ENCODE results near the gene EPS15.

The EPS15 gene

DNA sequence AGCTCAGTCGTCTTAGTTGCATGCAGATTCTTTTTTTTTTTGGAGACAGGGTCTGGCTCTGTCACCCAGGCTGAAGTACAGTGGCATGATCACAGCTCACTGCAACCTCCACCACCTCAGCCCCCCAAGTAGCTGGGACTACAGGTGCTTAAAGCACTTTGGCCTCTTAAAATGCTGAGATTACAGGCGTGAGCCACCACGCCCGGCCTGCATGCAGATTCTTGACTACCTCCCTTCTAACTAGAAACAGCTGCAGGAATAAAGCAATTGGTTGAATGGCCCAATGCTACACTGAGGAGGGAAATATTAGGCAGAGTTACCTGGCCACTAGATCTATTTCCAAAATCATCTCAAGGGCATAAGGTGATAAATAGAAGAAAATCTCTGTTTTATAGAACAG is 159.2 kb downstream of the EPS15 start:
- H3K27ac ChIP-seq (ENCODE audit: low read length) = no peak overlapping the region
- no peak overlapping the region for H3K4me3 ChIP-seq (ENCODE audit: low read depth in 1 of 2, low read length in 2 of 2)
- H3K36me3 ChIP-seq (ENCODE audit: control insufficient read depth in 1 of 2, insufficient read depth in 2 of 2, low read length in 2 of 2) = peaks cover 0 to 46% of the 10 kb centered on the region in 2 donors
- no peaks in the 10 kb centered on the region for H3K4me1 ChIP-seq (ENCODE audit: control insufficient read depth in 1 of 2, insufficient read depth in 2 of 2, low read length in 2 of 2)
- no peaks in the 10 kb centered on the region for H3K27me3 ChIP-seq (ENCODE audit: low read depth, low read length)
- no peaks in the 10 kb centered on the region for H3K9me3 ChIP-seq (ENCODE audit: control insufficient read depth in 1 of 2, low read length in 2 of 2)

DNA sequence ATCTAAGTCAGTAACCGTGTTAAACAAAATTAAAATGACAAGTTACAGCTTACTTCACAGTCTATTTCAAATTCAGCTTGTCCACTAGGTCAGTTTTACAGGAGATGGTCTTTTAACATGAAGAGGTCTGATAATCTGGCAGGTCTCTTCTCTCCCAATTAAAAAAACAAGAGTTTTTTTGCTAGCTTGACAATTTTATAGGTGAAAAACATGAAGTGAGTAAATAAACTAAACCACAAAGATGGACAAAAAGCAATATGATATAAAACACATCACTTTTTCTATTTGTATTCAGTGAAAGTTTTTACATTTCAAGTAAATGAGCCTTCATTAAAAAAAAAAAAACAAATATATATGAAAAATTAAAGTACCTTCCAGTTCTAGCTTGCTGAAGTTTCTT is 163.7 kb downstream of the EPS15 start:
- H3K27ac ChIP-seq (ENCODE audit: low read length) = no peak overlapping the region
- no peaks in the 10 kb centered on the region for H3K9me3 ChIP-seq (ENCODE audit: control insufficient read depth in 1 of 2, low read length in 2 of 2)
- H3K27me3 ChIP-seq (ENCODE audit: low read depth, low read length) = no peaks in the 10 kb centered on the region
- no peak overlapping the region for H3K4me3 ChIP-seq (ENCODE audit: low read depth in 1 of 2, low read length in 2 of 2)
- H3K4me1 ChIP-seq (ENCODE audit: control insufficient read depth in 1 of 2, insufficient read depth in 2 of 2, low read length in 2 of 2) = no peaks in the 10 kb centered on the region
- peaks cover 0 to 27% of the 10 kb centered on the region in 2 donors for H3K36me3 ChIP-seq (ENCODE audit: control insufficient read depth in 1 of 2, insufficient read depth in 2 of 2, low read length in 2 of 2)

DNA sequence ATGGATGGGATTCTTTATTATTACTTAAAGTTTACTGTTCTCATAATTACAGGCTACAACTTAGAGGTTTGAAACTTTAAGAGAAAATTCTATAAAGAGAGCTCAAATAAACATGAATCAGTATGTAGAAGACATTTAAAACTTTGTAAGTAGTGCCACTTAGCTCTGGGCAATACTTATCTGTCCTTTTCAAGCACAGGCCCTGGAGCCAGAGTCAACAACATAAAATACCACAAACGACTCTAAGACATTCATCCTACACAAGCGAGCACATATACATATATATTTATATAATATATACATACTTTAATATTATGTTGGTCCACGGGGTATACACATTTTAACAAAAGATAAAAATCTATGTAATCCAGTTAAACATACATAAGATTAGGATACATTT is 164.7 kb downstream of the EPS15 start:
- H3K4me3 ChIP-seq (ENCODE audit: low read depth in 1 of 2, low read length in 2 of 2) = no peak overlapping the region
- H3K36me3 ChIP-seq (ENCODE audit: control insufficient read depth in 1 of 2, insufficient read depth in 2 of 2, low read length in 2 of 2) = peaks cover 0 to 25% of the 10 kb centered on the region in 2 donors

DNA sequence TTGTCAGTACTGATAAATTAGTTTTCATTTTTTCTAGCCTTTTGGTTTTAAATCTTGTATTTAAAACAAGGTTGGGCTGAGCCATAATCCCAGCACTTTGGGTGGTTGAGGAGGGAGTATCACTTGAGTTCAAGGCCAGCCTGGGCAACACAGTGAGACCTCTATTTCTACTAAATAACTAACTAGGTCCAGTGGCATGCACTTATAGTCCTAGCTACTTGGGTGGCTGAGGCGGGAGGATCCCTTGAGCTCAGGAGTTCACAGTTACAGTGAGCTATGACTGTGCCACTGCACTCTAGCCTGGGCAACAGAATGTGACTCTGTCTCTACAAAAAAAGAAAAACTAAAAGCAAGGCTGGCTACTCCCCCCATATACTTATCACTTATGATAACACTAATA is 167.2 kb downstream of the EPS15 start:
- no peak overlapping the region for H3K4me3 ChIP-seq (ENCODE audit: low read depth in 1 of 2, low read length in 2 of 2)
- H3K36me3 ChIP-seq (ENCODE audit: control insufficient read depth in 1 of 2, insufficient read depth in 2 of 2, low read length in 2 of 2) = peaks cover 0 to 15% of the 10 kb centered on the region in 2 donors
- no peaks in the 10 kb centered on the region for H3K27me3 ChIP-seq (ENCODE audit: low read depth, low read length)
- H3K27ac ChIP-seq (ENCODE audit: low read length) = no peak overlapping the region
- no peaks in the 10 kb centered on the region for H3K4me1 ChIP-seq (ENCODE audit: control insufficient read depth in 1 of 2, insufficient read depth in 2 of 2, low read length in 2 of 2)
- no peaks in the 10 kb centered on the region for H3K9me3 ChIP-seq (ENCODE audit: control insufficient read depth in 1 of 2, low read length in 2 of 2)

More for the DNA sequence above, 164.7 kb downstream of the EPS15 start:
- Histone ChIP-seq H3K27me3 (ENCODE audit: low read depth, low read length) (no peaks in the 10 kb centered on the region), H3K4me1 (ENCODE audit: control insufficient read depth in 1 of 2, insufficient read depth in 2 of 2, low read length in 2 of 2) (no peaks in the 10 kb centered on the region), H3K27ac (ENCODE audit: low read length) (no peak overlapping the region), H3K9me3 (ENCODE audit: control insufficient read depth in 1 of 2, low read length in 2 of 2) (no peaks in the 10 kb centered on the region)

DNA sequence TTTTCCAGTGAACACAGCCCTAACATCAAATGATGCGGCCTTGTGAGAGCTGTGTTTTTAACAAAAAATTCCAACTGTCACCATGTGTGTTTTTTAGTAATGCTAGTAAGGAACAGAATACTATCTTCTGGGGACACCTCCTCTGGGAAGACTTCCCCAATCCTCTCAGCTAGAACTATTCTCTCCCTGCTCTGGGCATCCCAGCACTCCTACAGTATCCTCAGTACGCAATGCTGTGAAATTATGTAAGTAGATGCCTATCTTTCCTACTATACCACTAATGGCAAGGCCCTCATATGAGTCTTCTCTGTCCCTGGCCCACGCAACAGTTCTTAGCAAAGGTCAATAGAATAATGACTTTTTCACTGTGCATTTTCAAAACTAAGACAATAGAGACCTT is 169.2 kb downstream of the EPS15 start:
- Histone ChIP-seq H3K9me3 (ENCODE audit: control insufficient read depth in 1 of 2, low read length in 2 of 2) (no peaks in the 10 kb centered on the region), H3K27me3 (ENCODE audit: low read depth, low read length) (no peaks in the 10 kb centered on the region), H3K36me3 (ENCODE audit: control insufficient read depth in 1 of 2, insufficient read depth in 2 of 2, low read length in 2 of 2) (no peaks in the 10 kb centered on the region), H3K4me3 (ENCODE audit: low read depth in 1 of 2, low read length in 2 of 2) (no peak overlapping the region), H3K27ac (ENCODE audit: low read length) (no peak overlapping the region), H3K4me1 (ENCODE audit: control insufficient read depth in 1 of 2, insufficient read depth in 2 of 2, low read length in 2 of 2) (peaks cover 0 to 5% of the 10 kb centered on the region in 2 donors)

DNA sequence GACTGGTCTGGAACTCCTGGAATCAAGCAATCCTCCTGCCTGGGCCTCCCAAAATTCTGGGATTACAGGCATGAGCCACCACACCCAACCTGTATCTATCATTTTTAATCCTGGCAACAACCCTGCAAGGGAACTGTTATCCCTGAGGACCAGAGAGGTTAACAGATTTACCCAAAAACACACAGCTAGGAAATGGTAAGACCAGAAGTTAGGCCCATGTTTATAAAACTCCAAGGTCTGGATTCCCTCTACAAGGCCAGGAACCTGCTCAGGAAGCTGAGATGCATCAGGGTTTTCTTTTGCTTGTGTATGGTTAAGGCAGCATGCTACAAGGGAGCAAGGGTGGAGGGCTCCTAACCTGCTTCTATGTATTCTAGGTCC is 170.9 kb downstream of the EPS15 start:
- peaks cover 0 to 5% of the 10 kb centered on the region in 2 donors for H3K4me1 ChIP-seq (ENCODE audit: control insufficient read depth in 1 of 2, insufficient read depth in 2 of 2, low read length in 2 of 2)
- H3K36me3 ChIP-seq (ENCODE audit: control insufficient read depth in 1 of 2, insufficient read depth in 2 of 2, low read length in 2 of 2) = no peaks in the 10 kb centered on the region
- H3K9me3 ChIP-seq (ENCODE audit: control insufficient read depth in 1 of 2, low read length in 2 of 2) = no peaks in the 10 kb centered on the region
- peaks cover 11% of the 10 kb centered on the region for H3K27me3 ChIP-seq (ENCODE audit: low read depth, low read length)
- H3K4me3 ChIP-seq (ENCODE audit: low read depth in 1 of 2, low read length in 2 of 2) = no peak overlapping the region
- no peak overlapping the region for H3K27ac ChIP-seq (ENCODE audit: low read length)

DNA sequence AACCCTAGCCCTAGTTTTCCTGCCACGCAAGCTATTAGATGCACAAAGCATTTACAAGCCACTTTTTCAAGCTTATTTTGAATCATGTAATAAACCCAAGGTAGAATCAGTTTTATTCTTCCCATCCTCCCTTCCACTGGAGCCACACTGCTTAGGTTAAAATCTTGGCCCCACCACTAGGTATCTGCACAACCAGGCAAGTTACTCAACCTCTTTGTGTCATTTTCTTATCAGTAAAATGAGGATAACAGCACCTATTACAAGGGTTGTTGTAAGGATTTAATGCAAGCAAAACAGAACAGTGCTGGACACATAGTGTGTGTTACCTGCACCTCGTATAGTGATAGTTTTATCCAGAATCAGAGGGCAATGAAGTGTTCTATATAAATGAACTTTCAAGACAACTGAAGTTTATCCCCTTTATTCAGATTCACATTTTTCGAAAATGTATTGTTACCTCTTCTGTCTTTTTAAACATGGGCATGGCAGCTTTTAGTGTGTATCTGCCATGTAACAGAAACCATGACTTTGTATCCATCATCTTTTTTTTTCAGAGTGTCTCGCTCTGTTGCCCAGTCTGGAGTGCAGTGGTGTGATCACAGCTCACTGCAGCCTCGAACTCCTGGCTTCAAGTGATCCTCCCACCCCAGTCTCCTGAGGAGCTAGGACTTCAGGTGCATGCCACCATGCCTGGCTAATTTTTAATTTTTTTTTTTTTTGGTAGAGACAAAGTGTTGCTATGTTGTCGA is 171.5 kb downstream of the EPS15 start:
- H3K9me3 ChIP-seq (ENCODE audit: control insufficient read depth in 1 of 2, low read length in 2 of 2) = no peaks in the 10 kb centered on the region
- H3K27ac ChIP-seq (ENCODE audit: low read length) = no peak overlapping the region
- no peak overlapping the region for H3K4me3 ChIP-seq (ENCODE audit: low read depth in 1 of 2, low read length in 2 of 2)
- peaks cover 0 to 5% of the 10 kb centered on the region in 2 donors for H3K4me1 ChIP-seq (ENCODE audit: control insufficient read depth in 1 of 2, insufficient read depth in 2 of 2, low read length in 2 of 2)
- H3K27me3 ChIP-seq (ENCODE audit: low read depth, low read length) = peaks cover 11% of the 10 kb centered on the region
- H3K36me3 ChIP-seq (ENCODE audit: control insufficient read depth in 1 of 2, insufficient read depth in 2 of 2, low read length in 2 of 2) = no peaks in the 10 kb centered on the region

DNA sequence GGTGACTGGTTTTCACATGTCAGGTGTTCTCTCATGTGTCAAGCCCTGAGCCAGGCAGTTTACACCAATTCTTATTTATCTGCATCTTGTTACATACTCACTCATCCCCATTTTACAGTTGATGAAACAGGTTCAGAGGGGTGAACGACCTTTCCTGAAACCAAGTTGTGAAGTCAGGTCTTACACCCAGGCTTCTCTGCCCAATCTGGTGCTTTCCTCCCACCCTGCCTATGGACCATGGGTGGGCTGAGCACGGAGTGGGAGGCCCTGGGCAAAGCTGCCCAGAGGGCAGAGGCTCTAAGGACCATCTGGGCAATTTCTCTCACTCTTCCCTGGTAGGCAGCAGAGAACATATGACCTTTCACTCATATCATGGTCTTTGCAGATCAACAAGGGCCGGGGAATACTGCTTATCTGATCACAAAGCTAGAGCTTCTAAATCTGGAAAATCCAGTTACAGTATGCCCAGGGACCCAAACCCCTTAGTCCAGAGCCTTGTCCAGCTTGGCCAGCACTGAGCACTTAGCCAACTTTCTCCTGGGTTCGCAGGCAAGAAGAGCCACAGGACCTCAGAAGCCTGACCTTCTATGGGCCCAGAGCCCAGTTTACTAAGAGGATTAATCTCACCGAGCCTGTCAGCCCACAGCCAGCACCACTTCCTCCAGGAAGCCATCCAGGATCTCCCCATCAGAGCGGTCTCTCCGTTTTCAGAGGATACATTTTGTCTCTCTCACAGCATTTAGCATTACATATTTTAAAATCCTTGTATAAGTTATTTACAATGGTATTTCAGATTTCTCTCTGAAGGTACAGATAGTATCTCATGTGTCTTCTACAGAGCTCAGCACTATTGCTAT is 172.8 kb downstream of the EPS15 start:
- no peaks in the 10 kb centered on the region for H3K36me3 ChIP-seq (ENCODE audit: control insufficient read depth in 1 of 2, insufficient read depth in 2 of 2, low read length in 2 of 2)
- H3K4me3 ChIP-seq (ENCODE audit: low read depth in 1 of 2, low read length in 2 of 2) = no peak overlapping the region
- no peak overlapping the region for H3K27ac ChIP-seq (ENCODE audit: low read length)
- peaks cover 0 to 5% of the 10 kb centered on the region in 2 donors for H3K4me1 ChIP-seq (ENCODE audit: control insufficient read depth in 1 of 2, insufficient read depth in 2 of 2, low read length in 2 of 2)
- no peaks in the 10 kb centered on the region for H3K9me3 ChIP-seq (ENCODE audit: control insufficient read depth in 1 of 2, low read length in 2 of 2)
- peaks cover 11% of the 10 kb centered on the region for H3K27me3 ChIP-seq (ENCODE audit: low read depth, low read length)

DNA sequence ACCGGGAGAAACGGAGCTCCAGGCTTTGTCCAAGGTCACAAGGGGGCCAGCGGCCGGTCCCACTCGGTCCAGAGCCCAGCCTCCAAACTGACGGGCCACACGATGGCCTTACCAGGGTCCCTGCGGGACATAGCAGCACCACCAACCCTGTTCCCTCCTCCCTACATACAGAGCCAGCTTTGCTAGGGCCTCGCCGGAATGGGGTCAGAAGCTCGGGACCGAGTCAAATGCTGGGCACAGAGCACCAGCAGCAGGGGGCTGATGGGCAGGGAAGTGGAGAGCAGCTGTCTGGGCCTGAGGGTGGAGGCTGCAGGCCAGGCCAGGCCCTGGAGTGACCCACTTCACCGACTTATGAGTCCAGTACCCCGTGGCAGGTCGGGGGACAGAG is 173.8 kb downstream of the EPS15 start:
- H3K27me3 ChIP-seq (ENCODE audit: low read depth, low read length) = peaks cover 11% of the 10 kb centered on the region
- no peak overlapping the region for H3K27ac ChIP-seq (ENCODE audit: low read length)
- no peaks in the 10 kb centered on the region for H3K36me3 ChIP-seq (ENCODE audit: control insufficient read depth in 1 of 2, insufficient read depth in 2 of 2, low read length in 2 of 2)
- H3K4me3 ChIP-seq (ENCODE audit: low read depth in 1 of 2, low read length in 2 of 2) = no peak overlapping the region
- H3K4me1 ChIP-seq (ENCODE audit: control insufficient read depth in 1 of 2, insufficient read depth in 2 of 2, low read length in 2 of 2) = peaks cover 0 to 5% of the 10 kb centered on the region in 2 donors
- no peaks in the 10 kb centered on the region for H3K9me3 ChIP-seq (ENCODE audit: control insufficient read depth in 1 of 2, low read length in 2 of 2)

DNA sequence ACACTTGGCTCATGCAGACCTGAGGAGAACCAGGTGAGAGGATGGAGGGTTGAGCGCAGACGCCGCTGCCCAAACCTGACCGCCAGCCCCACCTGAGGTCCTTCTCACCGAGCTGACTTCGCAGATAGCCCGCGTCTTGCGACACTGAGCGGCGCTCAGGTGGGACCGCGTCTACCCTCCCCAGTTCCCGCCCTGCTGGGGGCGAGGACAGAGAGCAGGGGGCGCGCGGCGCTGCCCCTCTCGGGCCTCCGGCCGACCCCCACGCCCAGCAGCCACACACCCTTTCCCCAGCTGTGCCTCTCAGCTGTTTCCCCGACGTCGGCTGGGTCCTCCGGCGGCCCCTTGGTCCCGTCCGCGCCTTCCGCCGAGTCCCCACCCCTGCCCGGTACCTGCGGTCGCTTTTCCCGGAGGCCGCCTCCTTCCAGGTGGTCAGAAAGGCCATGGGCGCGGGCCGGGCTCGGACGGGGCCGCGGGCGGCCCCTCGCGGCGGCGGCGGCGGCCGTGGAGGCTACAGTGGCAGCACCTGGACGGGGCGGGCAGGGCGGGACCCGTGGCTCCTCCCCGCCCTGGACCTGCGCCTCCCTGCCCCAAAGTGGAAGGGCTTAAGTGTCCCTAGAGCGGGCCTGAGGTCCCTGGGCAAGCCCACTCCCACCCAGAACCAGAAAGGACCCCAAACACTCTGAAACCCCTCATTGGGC is 174.3 kb downstream of the EPS15 start:
- H3K4me3 ChIP-seq (ENCODE audit: low read depth in 1 of 2, low read length in 2 of 2) = no peak overlapping the region
- no peaks in the 10 kb centered on the region for H3K9me3 ChIP-seq (ENCODE audit: control insufficient read depth in 1 of 2, low read length in 2 of 2)
- peaks cover 11% of the 10 kb centered on the region for H3K27me3 ChIP-seq (ENCODE audit: low read depth, low read length)
- no peaks in the 10 kb centered on the region for H3K36me3 ChIP-seq (ENCODE audit: control insufficient read depth in 1 of 2, insufficient read depth in 2 of 2, low read length in 2 of 2)
- peaks cover 0 to 5% of the 10 kb centered on the region in 2 donors for H3K4me1 ChIP-seq (ENCODE audit: control insufficient read depth in 1 of 2, insufficient read depth in 2 of 2, low read length in 2 of 2)
- H3K27ac ChIP-seq (ENCODE audit: low read length) = no peak overlapping the region

DNA sequence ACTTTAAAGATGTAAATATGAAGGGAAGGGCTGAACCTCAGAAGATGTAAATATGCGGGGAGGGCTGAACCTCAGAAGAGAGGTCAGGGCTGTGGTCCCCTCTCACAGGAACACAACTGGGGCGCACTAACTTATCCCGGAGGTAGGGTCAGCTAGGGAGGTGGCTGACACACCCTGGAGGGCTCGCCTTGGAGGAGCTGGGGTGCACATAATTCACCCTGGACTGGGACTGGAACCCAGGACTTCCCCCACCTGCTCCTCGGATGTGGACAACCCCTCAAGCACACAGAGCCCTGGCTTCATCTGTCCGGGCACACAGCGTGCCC is 174.8 kb downstream of the EPS15 start:
- no peak overlapping the region for H3K4me3 ChIP-seq (ENCODE audit: low read depth in 1 of 2, low read length in 2 of 2)
- H3K27me3 ChIP-seq (ENCODE audit: low read depth, low read length) = peaks cover 11% of the 10 kb centered on the region
- no peak overlapping the region for H3K27ac ChIP-seq (ENCODE audit: low read length)

More for the DNA sequence above, 174.8 kb downstream of the EPS15 start:
- no peaks in the 10 kb centered on the region for H3K36me3 ChIP-seq (ENCODE audit: control insufficient read depth in 1 of 2, insufficient read depth in 2 of 2, low read length in 2 of 2)
- H3K4me1 ChIP-seq (ENCODE audit: control insufficient read depth in 1 of 2, insufficient read depth in 2 of 2, low read length in 2 of 2) = peaks cover 0 to 5% of the 10 kb centered on the region in 2 donors
- H3K9me3 ChIP-seq (ENCODE audit: control insufficient read depth in 1 of 2, low read length in 2 of 2) = no peaks in the 10 kb centered on the region

All from muscle layer of duodenum (tissue), 2 donors.